Measurements from ENCODE around the gene TCF4.

Gene TCF4

DNA sequence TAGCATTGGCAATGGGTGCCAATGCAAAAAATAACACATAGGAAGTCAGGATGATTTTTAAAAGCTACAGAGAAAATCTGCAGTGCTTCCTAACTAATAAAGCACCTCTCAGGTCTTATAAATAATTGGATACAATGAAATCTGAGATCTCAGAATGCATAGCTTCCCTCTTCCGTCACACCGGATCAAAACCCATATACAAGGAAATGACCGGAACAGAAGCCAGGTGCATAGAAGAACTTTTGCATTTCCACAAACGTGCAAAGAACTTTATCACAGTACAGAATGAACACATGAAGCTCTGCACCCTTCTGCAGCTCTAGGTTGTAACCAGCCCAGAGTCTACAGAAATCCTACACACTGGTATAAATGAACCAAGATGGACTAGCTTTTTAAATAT, 145.4 kb downstream of the TCF4 start:
- no peak for TF ChIP-seq CTCF (IDR thresholded peaks at IDR 0.05; ENCODE audit: control insufficient read depth, extremely low read depth, insufficient read depth)
- H3K4me3 ChIP-seq (ENCODE audit: low read depth, low read length): no peak overlapping the region
- DNase-seq (ENCODE audit: low read depth): no peak

- H3K4me3 ChIP-seq (ENCODE audit: low read depth, low read length): no peak overlapping the region
- DNase-seq (ENCODE audit: low read depth): no peak
Measured at GRCh38 chr18:55440988-55441387, 147.0 kb downstream of the TCF4 start.

GRCh38 chr18:55439056-55439455, 148.9 kb downstream of the TCF4 start:
- no peak for DNase-seq (ENCODE audit: low read depth)
- TF ChIP-seq CTCF (IDR thresholded peaks at IDR 0.05; ENCODE audit: control insufficient read depth, extremely low read depth, insufficient read depth): no peak
- H3K4me3 ChIP-seq (ENCODE audit: low read depth, low read length): no peak overlapping the region

More at GRCh38 chr18:55440988-55441387, 147.0 kb downstream of the TCF4 start:
- no peak for TF ChIP-seq CTCF (IDR thresholded peaks at IDR 0.05; ENCODE audit: control insufficient read depth, extremely low read depth, insufficient read depth)

- no peak for TF ChIP-seq CTCF (IDR thresholded peaks at IDR 0.05; ENCODE audit: control insufficient read depth, extremely low read depth, insufficient read depth)
- no peak for DNase-seq (ENCODE audit: low read depth)
- H3K4me3 ChIP-seq (ENCODE audit: low read depth, low read length): no peak overlapping the region
Measured at GRCh38 chr18:55435592-55435991, 152.4 kb downstream of the TCF4 start.

- no peak for TF ChIP-seq CTCF (IDR thresholded peaks at IDR 0.05; ENCODE audit: control insufficient read depth, extremely low read depth, insufficient read depth)
- no peak for DNase-seq (ENCODE audit: low read depth)
- H3K4me3 ChIP-seq (ENCODE audit: low read depth, low read length): no peak overlapping the region
Measured at GRCh38 chr18:55433648-55434047, 154.3 kb downstream of the TCF4 start.

DNA sequence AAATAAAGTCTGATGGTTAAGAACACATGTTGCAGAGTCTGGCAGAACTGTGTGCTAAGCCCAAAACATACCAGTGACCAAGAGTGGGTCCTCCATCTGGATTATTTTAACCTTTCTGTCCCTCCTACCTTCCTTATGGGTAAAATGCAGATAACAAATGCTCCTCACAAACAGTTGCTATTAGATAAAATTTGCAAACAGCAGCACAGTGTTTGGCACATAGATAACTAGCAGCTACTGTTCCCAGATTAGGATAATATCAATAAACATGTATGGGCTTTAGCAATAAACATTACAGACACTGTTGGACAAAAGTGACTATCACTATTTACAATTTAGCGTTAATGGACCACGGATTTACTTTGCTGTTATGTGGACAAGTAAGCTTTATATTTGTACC, 154.9 kb downstream of the TCF4 start:
- no peak overlapping the region for H3K4me3 ChIP-seq (ENCODE audit: low read depth, low read length)
- no peak for DNase-seq (ENCODE audit: low read depth)
- no peak for TF ChIP-seq CTCF (IDR thresholded peaks at IDR 0.05; ENCODE audit: control insufficient read depth, extremely low read depth, insufficient read depth)

DNA sequence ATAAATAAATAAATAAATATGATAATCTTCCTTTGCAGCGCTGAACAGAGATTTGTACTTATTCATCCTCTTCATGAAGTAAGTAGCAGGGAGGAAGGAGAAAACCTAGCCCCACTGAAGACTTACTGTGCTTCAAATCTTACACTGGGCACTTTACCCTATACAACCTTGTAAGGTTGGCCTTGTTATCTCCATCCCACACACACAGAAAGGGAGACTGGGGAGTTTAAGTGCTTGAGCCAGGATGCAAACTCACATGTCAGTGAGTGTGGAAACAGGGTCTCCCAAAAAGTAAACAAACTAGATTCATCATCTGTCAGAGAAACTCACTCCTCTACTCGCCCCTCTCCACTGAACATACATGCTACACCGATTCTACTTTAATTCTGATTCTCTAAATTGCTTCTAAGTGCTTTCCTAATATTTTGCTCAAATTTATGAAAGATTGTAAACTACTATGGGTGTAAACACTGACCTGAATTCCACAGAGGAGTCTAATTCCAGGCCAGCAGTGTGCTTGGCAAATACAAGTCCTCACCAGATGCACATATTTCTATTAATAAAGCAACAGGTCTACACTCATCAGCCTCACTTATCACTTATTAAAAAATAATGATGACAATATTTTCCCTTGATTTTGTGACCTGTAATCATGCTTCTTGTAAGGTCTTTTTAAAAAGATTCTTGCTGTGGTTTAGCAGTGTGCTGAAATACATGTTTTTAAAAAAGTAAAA, 155.5 kb downstream of the TCF4 start:
- no peak for DNase-seq (ENCODE audit: low read depth)
- H3K4me3 ChIP-seq (ENCODE audit: low read depth, low read length): no peak overlapping the region
- TF ChIP-seq CTCF (IDR thresholded peaks at IDR 0.05; ENCODE audit: control insufficient read depth, extremely low read depth, insufficient read depth): no peak
